Stimulated activated CD8-positive, alpha-beta memory T cell treated with anti-CD3 and anti-CD28 coated beads, Interleukin-7, amount 100 ng/mL, for 24 hours (primary cell): ENCODE data around the gene CHRDL1.

Experiments
- DNase-seq: peaks from one replicate; pipeline ENCODE4 v3.0.0-alpha.2; 2020; ENCODE audit warnings: low read depth

CHRDL1 gene

DNA sequence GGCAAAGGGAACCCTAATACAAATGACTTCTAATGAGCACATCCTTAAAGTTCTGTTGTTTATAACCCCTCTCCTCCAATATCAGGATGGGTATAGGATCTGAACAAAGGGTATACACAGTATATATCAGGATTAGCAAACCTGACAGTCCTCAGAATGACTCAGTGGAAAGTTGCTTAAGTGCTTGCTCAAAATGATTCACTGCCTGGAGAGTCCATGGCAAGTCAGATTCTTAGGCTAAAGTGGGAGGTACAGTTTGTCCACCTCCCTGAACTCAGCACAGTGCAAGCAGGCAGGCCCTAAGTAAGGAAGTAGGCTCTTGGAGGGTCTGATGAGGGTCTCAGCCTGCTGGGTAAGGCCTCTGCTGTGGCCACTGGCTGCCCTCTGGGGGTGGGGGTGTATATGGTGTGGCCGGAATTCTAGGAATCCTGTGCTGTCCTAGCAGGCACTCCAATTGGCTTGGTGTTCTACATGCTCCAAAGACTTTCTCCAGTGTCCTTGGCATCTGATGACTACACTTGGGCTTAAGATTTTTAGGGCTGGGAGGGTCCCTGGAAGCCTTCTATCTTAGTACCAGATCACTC is 54.3 kb downstream of the CHRDL1 start:
- DNase-seq, result no peak

DNA sequence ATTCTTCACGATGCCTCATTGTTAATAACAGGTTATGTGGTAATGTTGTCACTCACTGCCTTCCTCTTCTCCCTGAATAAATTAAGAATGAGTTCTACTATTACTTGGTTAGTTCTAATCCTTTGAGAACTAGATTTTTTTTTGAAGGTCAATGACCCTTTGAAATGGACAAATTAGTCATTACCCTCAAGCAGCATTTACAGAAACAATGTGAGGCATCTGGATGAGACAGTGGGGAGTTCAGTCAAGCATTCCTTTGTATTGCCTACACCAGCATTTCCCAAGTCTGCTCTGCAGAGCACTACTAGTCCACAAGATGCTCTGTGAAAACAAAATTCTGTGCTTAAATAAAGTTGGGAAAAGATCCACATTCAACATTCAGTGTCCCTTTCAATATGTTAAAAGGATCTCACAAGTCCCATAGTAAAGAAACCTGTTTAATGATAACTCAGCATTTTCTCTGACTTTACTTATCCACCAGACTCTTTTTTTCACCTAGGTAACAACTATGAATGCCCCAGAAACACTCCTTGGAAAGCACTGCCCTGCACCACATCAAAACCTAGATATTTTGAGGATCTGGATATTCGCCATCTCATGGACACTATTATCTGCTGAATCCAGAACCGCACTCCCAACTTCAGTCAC is 60.6 kb downstream of the CHRDL1 start:
- no peak for DNase-seq

DNA sequence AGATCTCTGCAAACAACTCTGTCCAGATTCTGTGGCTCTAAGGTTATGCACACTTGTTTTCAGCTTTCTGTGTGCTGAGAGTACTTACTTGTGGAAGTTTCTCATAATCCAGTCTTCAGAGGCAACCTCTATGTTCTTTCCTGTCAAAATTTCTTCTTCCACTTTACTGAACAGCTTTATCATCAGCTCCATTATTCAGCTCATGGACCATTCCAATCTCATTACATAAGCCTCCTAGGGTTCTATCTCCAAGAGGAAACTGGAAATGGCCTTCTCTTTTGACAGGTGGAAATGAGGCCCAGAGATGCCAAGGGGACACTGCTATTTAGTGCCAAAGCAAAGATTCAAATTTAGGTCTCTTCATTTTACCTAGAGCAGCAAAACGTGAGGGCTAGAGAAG is 61.3 kb downstream of the CHRDL1 start:
- DNase-seq, result no peak

DNA sequence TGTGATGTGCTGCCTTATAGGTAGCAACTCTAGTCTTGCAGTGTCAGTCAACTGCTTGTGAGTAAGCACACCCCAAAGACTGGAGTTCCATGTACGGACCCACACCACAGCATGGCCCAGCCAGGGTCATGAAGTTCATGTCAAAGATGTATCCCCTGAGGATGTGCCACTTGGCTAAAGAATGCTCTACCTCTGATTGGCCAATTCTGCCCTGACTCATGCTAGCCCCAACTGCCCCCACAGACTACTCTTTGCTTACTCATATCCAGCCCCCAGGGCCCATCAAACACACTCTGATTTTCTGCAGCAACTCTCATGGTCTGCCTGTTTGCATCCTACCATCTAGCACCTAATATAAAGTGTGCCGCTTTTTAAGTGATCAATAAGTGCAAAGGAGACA is 62.5 kb downstream of the CHRDL1 start:
- no peak for DNase-seq

DNA sequence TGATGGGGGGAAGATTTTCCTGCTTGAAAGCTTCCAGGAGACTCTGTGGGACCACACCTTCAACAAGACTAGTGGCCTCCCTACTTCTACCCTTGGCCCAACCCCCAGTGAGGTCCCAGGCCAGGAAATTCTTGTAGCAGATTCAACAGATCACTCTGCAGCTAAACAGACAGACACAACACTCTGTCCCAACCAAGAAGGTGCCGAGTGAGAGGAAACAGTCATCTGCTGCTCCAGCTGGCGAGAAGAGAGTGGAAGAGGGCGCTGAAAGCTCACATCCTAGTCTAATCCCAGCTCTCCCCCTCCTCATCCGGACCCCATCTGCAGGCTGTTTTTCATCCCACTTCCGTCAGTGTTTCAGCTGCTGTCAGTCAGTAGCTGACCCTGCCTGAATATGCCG is 63.4 kb downstream of the CHRDL1 start:
- DNase-seq, result no peak

DNA sequence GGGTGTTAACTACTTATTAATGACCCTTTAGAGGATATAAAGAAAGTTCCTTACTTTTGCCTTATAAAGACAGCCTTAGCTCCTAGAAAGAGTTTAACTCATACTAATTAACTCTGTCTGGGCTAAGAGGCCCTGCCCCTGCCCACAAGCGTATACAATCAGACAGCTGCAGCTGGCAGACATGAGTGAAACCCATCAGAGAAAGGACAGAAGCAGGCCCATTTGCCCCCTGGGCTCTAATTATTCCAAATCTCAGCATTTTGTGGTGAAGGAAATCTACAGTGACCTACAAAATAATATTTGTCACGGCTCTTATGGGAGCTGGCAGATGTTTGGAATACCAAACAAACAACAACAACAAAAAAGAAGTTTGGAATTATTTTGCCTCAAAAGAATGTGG is 71.8 kb downstream of the CHRDL1 start:
- DNase-seq, result no peak

DNA sequence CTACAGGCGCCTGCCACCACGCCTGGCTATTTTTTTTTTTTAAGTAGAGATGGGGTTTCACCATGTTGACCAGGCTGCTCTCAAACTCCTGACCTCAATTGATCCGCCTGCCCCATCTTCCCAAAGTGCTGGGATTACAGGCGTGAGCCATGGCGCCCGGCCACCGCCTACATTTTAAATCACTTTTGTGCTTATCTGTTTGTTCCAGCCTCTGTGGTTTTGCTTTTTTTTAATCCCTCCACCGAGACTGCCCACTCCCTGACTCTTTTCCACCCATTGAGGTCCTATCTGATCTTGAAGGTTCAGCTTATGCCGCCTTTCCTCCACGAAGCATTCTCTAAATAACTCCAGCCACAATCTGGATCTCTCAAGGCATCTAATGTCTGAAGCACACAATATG is 73.5 kb downstream of the CHRDL1 start:
- no peak for DNase-seq

DNA sequence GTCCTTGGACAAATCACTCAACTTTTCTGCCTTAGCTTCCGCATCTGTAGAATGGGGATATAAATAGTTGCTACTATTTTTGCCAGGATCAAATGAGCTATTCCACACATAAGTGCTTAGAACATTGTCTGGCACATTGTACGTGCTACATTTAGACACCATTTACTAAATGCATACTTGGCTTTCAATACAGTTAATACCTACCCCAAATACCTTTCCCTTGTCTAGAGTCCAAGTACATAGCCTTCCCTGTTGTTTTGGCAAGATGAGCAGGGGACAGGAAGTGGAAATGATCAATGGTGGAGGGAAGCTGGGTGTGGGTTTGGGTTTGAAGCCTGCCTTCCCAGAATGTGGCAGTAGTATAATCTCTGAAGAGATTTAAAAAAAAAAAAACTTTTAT is 82.0 kb downstream of the CHRDL1 start:
- DNase-seq, result no peak

DNA sequence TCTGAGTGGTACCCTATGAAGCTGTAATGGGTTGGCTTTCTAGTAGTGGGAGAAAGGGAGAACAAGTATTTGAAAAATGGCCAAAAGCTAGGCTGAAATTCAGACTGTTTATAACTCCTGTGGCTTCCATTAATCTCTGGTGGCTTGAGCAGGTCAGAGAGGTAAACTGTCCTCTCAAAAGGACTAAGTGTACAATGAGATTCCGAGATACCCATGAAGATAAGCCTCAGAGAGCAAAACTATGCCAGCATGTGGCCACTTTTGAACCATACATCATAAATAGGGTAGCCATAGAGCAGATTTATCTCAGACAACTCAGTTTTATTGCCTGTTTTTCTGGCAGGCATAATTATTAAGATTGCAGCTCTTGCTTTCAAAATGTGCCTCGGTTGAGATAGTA is 89.2 kb downstream of the CHRDL1 start:
- DNase-seq, result no peak

DNA sequence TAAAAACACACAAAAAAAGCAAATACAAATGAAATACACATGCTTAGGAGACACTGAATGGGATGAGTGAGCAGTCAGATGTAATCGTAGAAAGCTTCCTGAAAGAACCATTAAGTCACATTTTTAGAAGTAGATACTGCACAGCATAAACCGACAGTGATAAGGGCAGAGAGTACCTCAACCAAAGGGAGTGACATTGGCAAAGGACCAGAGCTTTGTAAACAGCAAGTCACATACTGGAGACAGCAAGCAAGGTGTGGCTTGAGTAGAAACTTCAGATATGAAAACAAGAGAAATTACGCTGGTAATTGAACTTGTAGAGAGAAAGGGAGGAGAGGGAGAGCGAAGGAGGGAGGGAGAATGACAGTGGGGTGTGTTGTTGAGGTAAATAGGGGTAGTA is 92.0 kb downstream of the CHRDL1 start:
- DNase-seq, result no peak

DNA sequence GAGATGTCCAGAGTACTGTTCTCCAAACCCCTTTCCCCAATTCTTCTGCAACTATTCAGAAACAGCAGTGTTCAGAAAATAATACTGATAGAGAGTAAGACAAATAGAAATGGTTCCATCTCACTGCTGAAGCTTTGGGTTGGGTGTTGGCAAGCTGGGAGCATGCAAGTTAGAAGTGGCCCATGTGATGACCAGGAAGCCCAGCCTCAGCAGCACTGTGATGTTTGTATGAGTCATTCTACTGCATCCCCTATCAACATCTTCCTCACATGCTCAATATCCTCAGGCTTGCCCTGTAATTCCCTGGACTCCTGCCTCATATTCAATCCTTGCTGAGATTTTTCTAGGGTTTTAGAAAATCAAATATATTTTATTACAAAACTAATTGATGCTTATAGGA is 96.5 kb downstream of the CHRDL1 start:
- DNase-seq, result no peak

DNA sequence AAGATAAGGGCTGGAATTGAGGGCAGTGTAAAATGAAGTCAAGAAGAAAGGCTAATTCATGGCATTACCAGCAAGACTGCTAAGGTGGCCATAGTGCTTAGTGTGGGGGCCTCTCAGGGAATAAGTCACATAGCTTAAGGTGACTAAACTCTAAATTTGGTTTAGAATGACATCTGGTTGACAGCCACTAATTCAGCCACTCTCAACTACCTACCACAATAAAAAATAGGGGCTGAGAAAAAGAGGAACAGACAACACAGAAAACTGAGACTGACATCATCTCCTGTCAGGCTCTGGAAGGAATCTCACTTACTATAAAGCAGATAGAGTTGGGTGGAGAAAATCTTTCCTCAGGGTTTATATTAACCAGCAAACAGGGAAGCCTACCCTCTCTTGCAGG is 96.9 kb downstream of the CHRDL1 start:
- no peak for DNase-seq

DNA sequence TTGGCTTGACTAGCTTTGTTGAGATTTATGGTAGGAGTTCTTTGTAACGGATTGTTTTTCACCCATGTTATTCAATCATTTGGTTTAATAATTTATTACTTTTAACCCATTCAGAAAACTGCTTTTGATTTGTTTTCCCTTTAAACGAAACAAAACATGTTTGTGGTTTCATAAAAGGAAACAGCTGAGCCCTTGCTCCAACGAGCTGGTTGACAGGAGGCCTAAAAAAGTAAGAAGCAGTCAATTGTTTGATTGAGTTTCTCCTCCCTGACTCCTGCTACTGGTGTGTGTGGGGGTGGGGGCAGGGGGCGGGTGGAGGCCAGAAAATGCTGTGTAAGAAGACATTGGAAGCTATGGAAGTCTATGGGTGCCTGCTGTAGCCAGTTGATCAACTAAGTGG is 102.8 kb downstream of the CHRDL1 start:
- DNase-seq, result no peak

DNA sequence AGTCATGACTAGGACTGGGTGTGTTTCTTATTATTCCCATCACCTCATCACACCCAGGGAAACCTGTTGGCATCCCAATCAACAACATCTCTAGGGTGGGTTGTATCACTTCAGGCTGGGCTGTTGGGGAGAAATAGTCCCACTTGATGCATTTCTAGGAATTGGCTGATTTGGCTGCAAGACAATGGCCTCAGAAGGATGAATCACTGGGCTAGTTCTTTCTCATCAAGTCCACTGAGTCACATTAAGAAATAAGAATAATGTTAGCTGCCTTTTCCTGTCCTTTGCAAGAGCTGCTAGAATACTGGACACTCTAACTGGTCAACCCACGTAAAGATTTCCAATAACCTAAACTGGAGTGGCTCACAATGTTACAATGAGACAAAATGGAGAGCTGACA is 104.2 kb downstream of the CHRDL1 start:
- DNase-seq, result no peak

DNA sequence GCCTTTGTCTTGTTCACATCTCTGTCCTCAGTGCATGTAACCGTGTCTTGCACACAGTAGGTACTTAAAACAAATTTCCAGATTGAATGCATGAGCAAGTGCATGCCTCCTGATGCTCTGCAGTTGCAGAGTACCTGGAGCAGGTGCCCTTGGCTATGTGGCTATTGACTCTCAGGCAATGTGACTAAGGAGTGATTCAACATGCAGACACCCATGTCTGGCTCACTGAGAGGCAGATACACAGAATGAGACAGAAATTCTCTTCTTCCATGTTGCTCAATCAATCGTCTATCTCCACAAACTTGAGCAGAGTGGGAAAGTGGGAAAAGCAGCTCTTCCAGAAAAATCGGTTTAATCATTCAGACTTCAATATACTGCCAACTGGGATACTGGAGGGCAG is 111.0 kb downstream of the CHRDL1 start:
- DNase-seq, result no peak

DNA sequence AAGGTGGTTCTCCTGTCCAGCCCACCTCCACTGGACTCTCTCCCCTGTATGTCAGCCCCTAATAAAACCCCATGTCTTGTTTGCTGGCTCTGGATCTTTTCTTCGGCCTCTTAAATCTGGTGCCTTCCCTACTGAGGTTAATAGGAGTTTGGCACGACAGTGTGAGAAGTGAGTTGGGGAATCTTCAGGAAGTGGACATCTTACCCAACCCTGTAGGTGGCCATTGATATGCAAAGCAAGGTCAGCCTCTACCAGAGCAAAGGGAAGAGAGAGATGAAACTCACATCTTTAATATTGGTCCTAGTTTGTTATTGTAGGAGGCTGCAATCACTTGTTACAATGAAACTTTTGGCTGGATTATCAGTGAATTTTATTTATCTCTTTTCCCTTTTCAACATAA is 111.7 kb downstream of the CHRDL1 start:
- no peak for DNase-seq

DNA sequence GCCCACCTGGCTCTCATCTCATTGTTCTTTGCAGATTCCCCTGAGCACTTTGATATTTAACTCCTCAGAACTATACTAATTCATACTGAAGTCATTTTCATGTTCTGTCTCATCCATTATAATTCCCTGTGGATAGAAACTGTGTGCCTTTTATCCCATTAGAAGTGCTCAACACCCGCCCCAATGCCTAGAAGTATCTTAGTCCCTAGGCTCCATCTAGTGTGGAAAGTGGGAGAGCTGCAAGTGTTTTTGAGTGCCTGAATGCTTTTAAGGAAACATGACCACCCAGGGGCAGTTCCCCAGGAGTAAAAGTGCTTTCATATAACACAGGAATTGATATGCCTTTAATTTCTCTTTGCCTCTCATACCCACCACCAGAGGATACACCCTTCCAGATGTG is 117.0 kb downstream of the CHRDL1 start:
- no peak for DNase-seq

DNA sequence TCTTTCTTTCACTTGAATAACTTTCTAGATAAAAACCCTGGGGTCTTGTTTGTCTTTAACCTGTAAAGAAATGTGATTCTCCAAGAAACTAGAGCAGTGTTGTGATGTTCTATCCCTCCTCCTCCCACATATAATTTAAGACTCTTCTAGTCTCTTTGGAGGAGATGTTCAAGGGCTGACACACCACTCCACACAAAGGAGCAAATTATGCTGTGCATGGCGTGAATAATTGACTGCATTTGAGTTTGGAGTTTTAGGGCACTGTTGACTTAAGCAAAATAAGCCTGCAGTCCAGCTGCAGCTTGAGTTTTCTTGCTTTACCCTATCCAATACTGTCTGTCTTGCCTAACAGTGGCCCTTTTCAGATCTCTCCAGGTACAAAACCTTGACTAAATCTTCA is 119.7 kb downstream of the CHRDL1 start:
- DNase-seq, result no peak

DNA sequence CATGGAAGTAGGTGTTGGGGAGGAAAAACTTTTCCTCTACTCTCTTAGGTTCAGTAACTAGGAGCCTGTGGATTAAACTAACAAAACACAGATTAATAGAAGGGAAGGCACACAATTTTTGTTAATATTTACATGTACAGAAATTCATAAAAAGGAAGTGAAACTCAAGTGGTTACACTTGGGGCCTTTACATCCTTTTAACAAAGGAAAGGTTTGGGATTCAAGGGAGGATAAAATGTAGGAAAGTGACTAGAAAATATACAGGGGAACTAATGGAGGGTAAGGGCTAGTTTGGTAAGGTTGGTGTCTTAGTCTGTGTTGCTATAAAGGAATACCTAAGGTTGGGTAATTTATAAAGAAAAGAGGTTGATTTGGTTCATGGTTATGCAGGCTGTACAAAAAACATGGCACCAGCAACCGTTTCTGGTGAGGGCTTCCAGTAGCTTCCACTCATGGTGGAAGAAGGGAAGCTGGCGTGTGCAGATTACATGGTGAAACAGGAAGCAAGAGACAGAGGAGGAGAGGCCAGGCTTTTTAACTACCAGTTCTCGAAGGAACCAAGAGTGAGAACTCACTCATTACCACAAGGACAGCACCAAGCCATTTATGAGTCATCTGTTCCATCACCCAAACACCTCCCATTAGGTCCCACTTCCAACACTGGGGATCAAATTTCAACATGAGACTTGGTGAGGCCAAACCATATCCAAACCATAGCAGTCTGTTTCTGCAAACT is 124.4 kb downstream of the CHRDL1 start:
- DNase-seq, result no peak

DNA sequence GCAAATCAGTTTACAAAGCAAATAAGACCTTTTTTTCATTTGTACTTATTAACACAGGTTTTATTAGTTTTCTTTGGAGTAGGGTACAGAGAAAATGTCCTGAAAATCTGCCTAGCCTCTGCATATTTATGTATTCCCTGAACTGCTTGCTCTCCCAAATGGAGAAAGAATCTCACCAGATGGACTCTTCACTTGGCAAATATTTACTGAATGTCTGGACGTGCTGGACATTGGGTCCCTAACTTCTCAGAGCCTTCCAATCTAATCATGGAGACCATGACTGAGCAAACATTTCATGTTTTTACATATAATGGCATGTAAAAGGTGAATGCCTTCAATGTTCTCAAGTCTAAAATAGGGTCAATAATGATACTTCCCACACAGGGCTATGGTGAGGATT is 126.0 kb downstream of the CHRDL1 start:
- no peak for DNase-seq

DNA sequence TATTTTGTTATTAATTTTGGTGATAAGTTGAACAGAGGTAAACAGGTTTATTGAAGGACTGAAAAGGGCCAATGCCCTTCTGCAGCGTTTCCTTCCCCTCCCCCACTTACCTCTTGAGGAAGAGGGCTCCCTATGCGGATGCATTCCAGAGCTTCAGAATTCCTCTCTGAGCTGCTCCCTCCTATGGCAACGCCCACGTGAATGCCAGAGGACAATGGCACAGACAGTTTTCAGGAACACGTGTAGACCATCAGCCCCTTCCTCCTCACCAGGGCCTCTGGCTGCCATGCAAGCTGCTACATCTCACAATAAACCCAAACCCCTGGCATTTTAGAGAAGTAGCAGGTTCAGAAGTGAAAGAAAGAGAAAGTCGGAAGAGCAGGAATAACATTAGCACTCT is 127.9 kb downstream of the CHRDL1 start:
- DNase-seq, result no peak

DNA sequence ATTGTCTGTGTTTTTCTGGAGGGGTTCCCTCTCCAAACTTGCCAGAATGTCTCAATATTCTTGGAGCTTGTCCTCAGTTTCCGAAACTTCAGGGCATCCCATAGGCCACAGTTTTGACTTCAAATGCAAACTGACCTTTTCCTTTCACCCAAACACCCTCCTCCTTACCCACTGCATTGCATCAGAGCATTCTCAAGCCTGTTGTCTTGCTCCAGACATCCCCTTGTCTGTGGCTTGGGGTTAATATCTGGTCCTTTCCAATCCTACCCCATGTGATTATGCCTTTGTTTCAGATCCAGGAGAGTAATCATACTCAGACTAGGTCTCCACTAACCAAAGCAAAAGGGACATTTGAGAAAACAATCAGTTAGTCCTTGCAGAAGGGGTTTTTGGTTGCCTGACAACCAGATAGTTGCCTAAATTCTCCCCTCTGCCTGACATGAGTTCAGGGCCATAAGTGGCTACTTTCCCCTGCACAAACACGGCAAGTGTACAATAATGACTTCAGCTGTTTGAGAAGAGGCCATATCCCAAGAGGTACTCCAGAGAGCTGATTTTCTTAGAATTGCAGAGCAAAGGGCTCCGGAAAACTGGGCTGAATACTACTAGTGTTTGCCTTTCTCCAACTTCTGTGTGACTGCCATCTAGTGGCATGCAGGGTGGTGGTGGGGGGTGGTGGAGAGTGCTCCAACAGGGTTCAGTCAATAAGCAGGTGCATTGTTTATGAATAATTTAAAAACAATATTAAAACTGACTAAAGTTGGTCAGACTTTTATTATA is 130.2 kb downstream of the CHRDL1 start:
- no peak for DNase-seq

DNA sequence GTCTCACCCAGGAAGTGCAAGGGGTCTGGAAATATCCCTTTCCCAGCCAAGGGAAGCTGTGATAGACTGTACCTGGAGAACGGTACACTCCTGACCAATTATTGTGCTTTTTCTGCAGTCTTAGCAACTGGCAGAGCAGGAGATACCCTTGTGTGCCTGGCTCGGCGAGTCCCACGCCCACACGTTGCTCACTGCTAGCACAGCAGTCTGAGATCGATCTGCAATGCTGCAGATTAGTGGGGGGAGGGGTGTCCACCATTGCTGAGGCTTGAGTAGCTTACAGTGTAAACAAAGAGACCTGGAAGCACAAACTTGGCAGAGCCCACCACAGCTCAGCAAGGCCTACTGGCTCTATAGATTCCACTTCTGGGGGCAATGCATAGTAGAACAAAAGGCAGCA is 138.5 kb downstream of the CHRDL1 start:
- no peak for DNase-seq
